ENCODE measurements around the gene BAG2. TPM values are rescaled to one million over a fixed set of nuclear protein-coding genes. Genes with fewer than 3 reads are reported as not detected.

Gene BAG2
- total RNA-seq, 2 donors from 2014 or later, result 2.5 to 2.9 TPM

DNA sequence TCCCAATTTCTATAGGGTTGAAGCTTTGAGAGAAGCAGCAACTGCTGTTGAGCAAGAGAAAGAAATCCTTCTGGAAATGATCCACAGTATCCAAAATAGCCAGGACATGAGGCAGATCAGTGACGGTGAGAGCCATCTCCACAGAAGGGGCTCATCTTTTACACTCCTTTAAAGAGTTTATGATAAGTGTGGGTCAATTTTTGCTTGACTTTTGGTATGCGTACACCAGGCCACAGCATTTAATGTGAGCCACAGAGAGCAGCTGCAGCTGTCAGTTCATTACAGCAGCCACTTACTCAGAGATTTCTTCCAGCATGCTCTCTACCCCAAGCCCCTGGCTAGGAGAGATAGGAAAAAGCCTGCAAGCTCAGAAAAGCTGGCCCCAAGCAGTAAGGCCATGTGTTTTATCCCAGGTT lies 9.9 kb downstream of the BAG2 start:
- Mint-ChIP-seq H3K9me3 (no peaks in the 10 kb centered on the region), H3K4me1 (no peaks in the 10 kb centered on the region), H3K27ac (no peak overlapping the region), H3K36me3 (ENCODE audit: low read depth) (peaks cover 44% of the 10 kb centered on the region), H3K27me3 (ENCODE audit: insufficient read depth) (no peaks in the 10 kb centered on the region), H3K4me3 (no peak overlapping the region)
- Histone ChIP-seq H3K27me3 (ENCODE audit: control insufficient read depth, insufficient read depth, low read length, poor library complexity, severe bottlenecking) (no peaks in the 10 kb centered on the region), H3K4me3 (ENCODE audit: low read length) (no peak overlapping the region), H3K4me1 (ENCODE audit: control insufficient read depth, insufficient read depth, low read length) (no peaks in the 10 kb centered on the region), H3K9ac (ENCODE audit: extremely low read depth, low read length, poor library complexity, severe bottlenecking) (no peak overlapping the region), H3K27ac (ENCODE audit: low read depth, low read length) (no peak overlapping the region), H3K36me3 (ENCODE audit: control insufficient read depth, insufficient read depth, low read length) (peaks cover 49% of the 10 kb centered on the region), H3K9me3 (ENCODE audit: control insufficient read depth, low read length) (no peaks in the 10 kb centered on the region)
- WGBS, 2 experiments (ENCODE audit: insufficient coverage in 1 of 2, insufficient read length in 1 of 2), result 97 to 100% methylated on average over 1 to 2 of the region's 2 CpGs
- TF ChIP-seq, protein P1, sequence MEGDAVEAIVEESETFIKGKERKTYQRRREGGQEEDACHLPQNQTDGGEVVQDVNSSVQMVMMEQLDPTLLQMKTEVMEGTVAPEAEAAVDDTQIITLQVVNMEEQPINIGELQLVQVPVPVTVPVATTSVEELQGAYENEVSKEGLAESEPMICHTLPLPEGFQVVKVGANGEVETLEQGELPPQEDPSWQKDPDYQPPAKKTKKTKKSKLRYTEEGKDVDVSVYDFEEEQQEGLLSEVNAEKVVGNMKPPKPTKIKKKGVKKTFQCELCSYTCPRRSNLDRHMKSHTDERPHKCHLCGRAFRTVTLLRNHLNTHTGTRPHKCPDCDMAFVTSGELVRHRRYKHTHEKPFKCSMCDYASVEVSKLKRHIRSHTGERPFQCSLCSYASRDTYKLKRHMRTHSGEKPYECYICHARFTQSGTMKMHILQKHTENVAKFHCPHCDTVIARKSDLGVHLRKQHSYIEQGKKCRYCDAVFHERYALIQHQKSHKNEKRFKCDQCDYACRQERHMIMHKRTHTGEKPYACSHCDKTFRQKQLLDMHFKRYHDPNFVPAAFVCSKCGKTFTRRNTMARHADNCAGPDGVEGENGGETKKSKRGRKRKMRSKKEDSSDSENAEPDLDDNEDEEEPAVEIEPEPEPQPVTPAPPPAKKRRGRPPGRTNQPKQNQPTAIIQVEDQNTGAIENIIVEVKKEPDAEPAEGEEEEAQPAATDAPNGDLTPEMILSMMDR (conservative IDR thresholded peaks at IDR 0.05), result no peak
- no peak for DNase-seq

DNA sequence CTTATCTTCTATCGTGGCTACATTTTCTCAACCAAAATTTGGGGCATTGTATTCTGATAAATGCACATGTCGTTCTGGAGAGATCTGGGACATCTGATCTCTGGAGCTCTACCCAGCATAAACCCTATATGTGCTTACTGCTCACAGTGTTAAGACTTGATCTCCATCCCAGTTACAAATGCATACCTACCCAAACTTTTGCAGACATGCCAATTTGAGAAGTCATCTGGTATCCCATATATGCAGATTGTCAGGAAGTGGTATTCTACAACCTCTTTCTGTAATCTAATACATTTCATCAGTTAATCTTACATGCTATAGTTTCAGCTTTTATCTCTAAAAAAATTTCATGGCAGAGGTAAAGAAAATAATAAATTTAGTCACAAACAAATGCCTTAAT lies 11.2 kb downstream of the BAG2 start:
- Mint-ChIP-seq H3K36me3 (ENCODE audit: low read depth) (peaks cover 42% of the 10 kb centered on the region), H3K27me3 (ENCODE audit: insufficient read depth) (no peaks in the 10 kb centered on the region), H3K9me3 (no peaks in the 10 kb centered on the region), H3K4me3 (no peak overlapping the region), H3K27ac (no peak overlapping the region), H3K4me1 (no peaks in the 10 kb centered on the region)
- Histone ChIP-seq H3K4me1 (ENCODE audit: control insufficient read depth, insufficient read depth, low read length) (no peaks in the 10 kb centered on the region), H3K9me3 (ENCODE audit: control insufficient read depth, low read length) (no peaks in the 10 kb centered on the region), H3K27ac (ENCODE audit: low read depth, low read length) (no peak overlapping the region), H3K27me3 (ENCODE audit: control insufficient read depth, insufficient read depth, low read length, poor library complexity, severe bottlenecking) (no peaks in the 10 kb centered on the region), H3K4me3 (ENCODE audit: low read length) (no peak overlapping the region), H3K9ac (ENCODE audit: extremely low read depth, low read length, poor library complexity, severe bottlenecking) (no peak overlapping the region), H3K36me3 (ENCODE audit: control insufficient read depth, insufficient read depth, low read length) (peaks cover 55% of the 10 kb centered on the region)
- TF ChIP-seq, protein P1 (conservative IDR thresholded peaks at IDR 0.05), result no peak
- no peak for DNase-seq
- WGBS, 2 experiments (ENCODE audit: insufficient coverage in 1 of 2, insufficient read length in 1 of 2), result 92 to 100% methylated on average over 1 to 2 of the region's 2 CpGs

DNA sequence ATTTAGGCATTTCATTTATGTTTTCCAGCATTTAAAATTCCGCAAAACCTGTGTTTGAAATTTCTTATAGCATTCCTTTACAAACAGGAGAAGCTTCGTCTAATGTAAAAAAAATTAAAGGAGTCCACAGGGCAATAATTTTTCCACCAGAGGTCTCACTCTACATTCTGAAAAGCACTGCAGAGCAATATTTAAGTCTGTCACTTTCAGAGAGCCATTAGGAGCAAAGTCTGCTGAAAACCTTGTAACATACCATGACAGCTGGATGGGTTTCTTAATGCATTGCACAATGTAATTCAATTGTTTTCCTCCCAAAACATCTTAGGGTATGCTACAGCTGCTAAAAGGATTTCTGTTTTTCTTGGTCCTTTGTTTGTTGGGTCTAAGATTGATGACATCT lies 18.0 kb downstream of the BAG2 start:
- no peak overlapping the region for H3K4me3 ChIP-seq (ENCODE audit: low read length)
- peaks cover 71% of the 10 kb centered on the region for H3K36me3 ChIP-seq (ENCODE audit: control insufficient read depth, insufficient read depth, low read length)
- H3K27me3 Mint-ChIP-seq (ENCODE audit: insufficient read depth), result no peaks in the 10 kb centered on the region
- no peak overlapping the region for H3K9ac ChIP-seq (ENCODE audit: extremely low read depth, low read length, poor library complexity, severe bottlenecking)
- 100% methylated on average over 1 to 2 of the region's 2 CpGs for WGBS, 2 experiments (ENCODE audit: insufficient coverage in 1 of 2, insufficient read length in 1 of 2)
- H3K36me3 Mint-ChIP-seq (ENCODE audit: low read depth), result peaks cover 34% of the 10 kb centered on the region
- no peaks in the 10 kb centered on the region for H3K27me3 ChIP-seq (ENCODE audit: control insufficient read depth, insufficient read depth, low read length, poor library complexity, severe bottlenecking)
- no peaks in the 10 kb centered on the region for H3K9me3 ChIP-seq (ENCODE audit: control insufficient read depth, low read length)
- H3K4me1 ChIP-seq (ENCODE audit: control insufficient read depth, insufficient read depth, low read length), result no peaks in the 10 kb centered on the region
- no peak overlapping the region for H3K27ac ChIP-seq (ENCODE audit: low read depth, low read length)
- TF ChIP-seq, protein P1 (conservative IDR thresholded peaks at IDR 0.05), result peak; percentile 35
- H3K27ac Mint-ChIP-seq, result no peak overlapping the region
- H3K9me3 Mint-ChIP-seq, result no peaks in the 10 kb centered on the region
- H3K4me3 Mint-ChIP-seq, result no peak overlapping the region
- no peaks in the 10 kb centered on the region for H3K4me1 Mint-ChIP-seq
- DNase-seq, result no peak

Measured in endodermal cell (in vitro differentiated cells).